Panc1 (cell line): Measurements from ENCODE around the gene CDC42EP3. TPM values are rescaled to one million over a fixed set of nuclear protein-coding genes. Genes with fewer than 3 reads are reported as not detected.

Source experiments
- ATAC-seq: fragments of 200-7000 bp; cut with Tn5 transposase; 2 replicates; pipeline ENCODE4 v1.9.1; 2020; ENCODE audit warnings: mild to moderate bottlenecking, moderate library complexity
- BruUV-seq: library from RNA; stranded (reverse); fragments of 400-500 nt; replicated peaks from 2 replicates; lab custom pipeline; 2021; lab: Mats Ljungman, UMichigan
- CTCF ChIA-PET: fragments of 300-600 bp; sonication (Branson Sonifier 250); formaldehyde crosslinking; loops from one replicate; lab custom pipeline; 2022; ENCODE audit warnings: antibody characterized with exemption; lab: Charles Lee
- POLR2A ChIA-PET: fragments of 300-600 bp; sonication (Branson Sonifier 250); formaldehyde crosslinking; loops from one replicate; lab custom pipeline; 2022; ENCODE audit warnings: antibody characterized with exemption; lab: Charles Lee
- DNase-seq: peaks from one replicate; pipeline ENCODE4 v3.0.0-alpha.2; 2010; ENCODE audit warnings: low read depth, low spot score
- H3K27ac ChIP-seq: 2 replicates; pipeline ENCODE4 v1.5.1; 2011; ENCODE audit warnings: mild to moderate bottlenecking, low read length, inconsistent platforms
- H3K27me3 ChIP-seq: fragments of 200-500 bp; sonication (Bioruptor generic); 2 replicates; pipeline ENCODE4 v1.6.0; 2014; ENCODE audit warnings: low read length, inconsistent platforms; ENCODE audit not compliant: control insufficient read depth, insufficient read depth
- H3K36me3 ChIP-seq: fragments of 200-500 bp; sonication (Bioruptor generic); 2 replicates; pipeline ENCODE4 v1.5.1; 2014; ENCODE audit warnings: inconsistent platforms, mild to moderate bottlenecking, low read length, moderate library complexity; ENCODE audit not compliant: control insufficient read depth, insufficient read depth
- H3K4me1 ChIP-seq: 2 replicates; pipeline ENCODE4 v1.5.1; 2011; ENCODE audit warnings: inconsistent platforms, mild to moderate bottlenecking, low read length, moderate library complexity; ENCODE audit not compliant: control insufficient read depth, insufficient read depth
- H3K4me3 ChIP-seq, 2 experiments: 2 replicates each; pipeline ENCODE4 v1.5.1; 2011 to 2012; ENCODE audit warnings: low read depth in 2 of 2, low read length in 2 of 2, mild to moderate bottlenecking in 2 of 2, inconsistent platforms in 1 of 2, moderate library complexity in 1 of 2
- H3K9me3 ChIP-seq: fragments of 200-500 bp; sonication (Bioruptor generic); 2 replicates; pipeline ENCODE4 v1.5.1; 2014; ENCODE audit warnings: low read depth, mild to moderate bottlenecking, inconsistent platforms, low read length, moderate library complexity; ENCODE audit not compliant: control insufficient read depth, insufficient read depth
- CTCF ChIP-seq: fragments of 450-650 bp; IDR thresholded peaks from 2 replicates; pipeline ENCODE4 v1.5.1; 2017; ENCODE audit warnings: mild to moderate bottlenecking
- POLR2AphosphoS5 ChIP-seq: IDR thresholded peaks from 2 replicates; pipeline ENCODE4 v1.6.1; 2012; ENCODE audit warnings: mild to moderate bottlenecking, low read depth, low read length, moderate library complexity
- REST ChIP-seq, 2 experiments: IDR thresholded peaks; 2 replicates each; pipeline ENCODE4 v1.6.1; 2011 to 2012; ENCODE audit warnings: low read depth in 2 of 2, control low read depth in 1 of 2, low read length in 1 of 2, mild to moderate bottlenecking in 1 of 2, moderate library complexity in 1 of 2; ENCODE audit not compliant: insufficient read depth in 1 of 2
- SIN3A ChIP-seq: IDR thresholded peaks from 2 replicates; pipeline ENCODE4 v1.6.1; 2012; ENCODE audit warnings: low read depth, mild to moderate bottlenecking, low read length, moderate library complexity, borderline replicate concordance; ENCODE audit not compliant: insufficient read depth
- TCF7L2 ChIP-seq: IDR thresholded peaks from 2 replicates; pipeline ENCODE4 v1.6.1; 2011; ENCODE audit warnings: mild to moderate bottlenecking, low read depth, low read length, inconsistent platforms
- in situ Hi-C: cut with HindIII; loops from 2 replicates; pipeline ENCODE4 v1.10.0; 2016; ENCODE audit warnings: low sequenced_read_pairs, low pct_unique_long_range_greater_than_20kb
- intact Hi-C: fragments of 100-400 bp; cut with micrococcal nuclease; formaldehyde crosslinking; loops from one replicate; pipeline ENCODE4 v1.10.0; 2022; ENCODE audit not compliant: unreplicated experiment
- total RNA-seq: library from RNA; stranded (reverse); gene quantifications from one replicate; pipeline ENCODE4 v1.2.1, GENCODE V29; 2021; ENCODE audit not compliant: unreplicated experiment

The CDC42EP3 gene
- total RNA-seq, 1 experiment from 2014 or later = 6.1 TPM

- ATAC-seq (no peak), DNase-seq (no peak)
- peaks cover under 1% of the 10 kb centered on the region; the same call in 1 of the 2 replicates for H3K36me3 ChIP-seq
- no peak overlapping the region for H3K4me3 ChIP-seq
- peaks cover 4% of the 10 kb centered on the region; the same call in 1 of the 2 replicates for H3K27me3 ChIP-seq
- POLR2A ChIA-PET = no interaction called here
- no TSS peak for BruUV-seq
- H3K9me3 ChIP-seq = no peaks in the 10 kb centered on the region
- peaks cover under 1% of the 10 kb centered on the region; the same call in 1 of the 2 replicates for H3K4me1 ChIP-seq
- in situ Hi-C loops (no loop called here), intact Hi-C loops (no loop called here)
- no peak for TF ChIP-seq CTCF
- no peak for TF ChIP-seq TCF7L2
- no peak for TF ChIP-seq SIN3A
- no peak for TF ChIP-seq REST (IDR thresholded peaks at IDR 0.05; ENCODE audit: insufficient read depth in 1 of 2, low read depth in 2 of 2, low read length in 1 of 2)
- TF ChIP-seq POLR2AphosphoS5 = no peak
- H3K27ac ChIP-seq = no peak overlapping the region
- CTCF ChIA-PET = no interaction called here
Observed at GRCh38 chr2:37665604-37666362, 5.7 kb downstream of the CDC42EP3 start.

GRCh38 chr2:37665043-37665442 is 6.4 kb downstream of the CDC42EP3 start:
- no peaks in the 10 kb centered on the region for H3K9me3 ChIP-seq
- intact Hi-C loops = no loop called here
- ATAC-seq (no peak), DNase-seq (no peak)
- in situ Hi-C loops = no loop called here
- POLR2A ChIA-PET = no interaction called here
- H3K27ac ChIP-seq = no peak overlapping the region
- CTCF ChIA-PET = no interaction called here
- H3K4me1 ChIP-seq = no peaks in the 10 kb centered on the region
- H3K4me3 ChIP-seq = no peak overlapping the region
- H3K36me3 ChIP-seq = no peaks in the 10 kb centered on the region
- no peaks in the 10 kb centered on the region for H3K27me3 ChIP-seq
- BruUV-seq = no TSS peak
- TF ChIP-seq TCF7L2 (no peak), POLR2AphosphoS5 (no peak), CTCF (no peak), REST (IDR thresholded peaks at IDR 0.05; ENCODE audit: insufficient read depth in 1 of 2, low read depth in 2 of 2, low read length in 1 of 2) (no peak), SIN3A (no peak)
